AG09309 (cell line): ENCODE results near the gene MTA3.
"Not testable (repeated sequence)": the region's sequence is repeated elsewhere in the genome, so short reads cannot be mapped to it uniquely, and the experiment has no call there.

Source experiments
- DNase-seq: peaks from one replicate; pipeline ENCODE4 v3.0.0-alpha.2; 2010; ENCODE audit warnings: low read depth
- H3K4me3 ChIP-seq: 2 replicates; pipeline ENCODE4 v1.5.1; 2011; ENCODE audit warnings: mild to moderate bottlenecking, low read depth, low read length, moderate library complexity; ENCODE audit not compliant: control insufficient read depth
- CTCF ChIP-seq: IDR thresholded peaks from 2 replicates; pipeline ENCODE4 v1.5.1; 2011; ENCODE audit warnings: mild to moderate bottlenecking, low read depth, low read length, inconsistent platforms; ENCODE audit not compliant: insufficient read depth, control insufficient read depth; ENCODE audit errors: missing control alignments

MTA3 gene

DNA sequence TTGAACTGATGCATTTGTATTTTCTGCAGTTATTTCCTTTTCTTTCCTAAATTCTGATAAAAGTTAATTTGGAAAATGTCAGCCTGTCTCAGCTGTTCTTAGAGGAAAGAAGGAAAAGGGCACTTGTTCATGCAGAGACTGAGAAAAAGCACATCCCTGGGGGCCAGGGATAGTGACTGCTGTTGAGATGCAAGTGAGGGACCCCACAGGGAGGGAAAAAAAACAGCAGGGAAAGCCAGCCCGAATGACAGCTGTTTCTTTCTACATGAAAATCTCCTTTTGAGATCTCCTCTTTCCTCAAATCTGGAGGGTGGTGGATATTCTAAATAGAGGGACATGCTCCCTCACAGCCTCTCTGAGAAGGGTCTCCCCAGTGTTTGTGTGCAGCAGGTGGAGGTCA lies 14.0 kb upstream of the MTA3 start:
- DNase-seq = no peak
- no peak for TF ChIP-seq CTCF
- H3K4me3 ChIP-seq = no peak overlapping the region

DNA sequence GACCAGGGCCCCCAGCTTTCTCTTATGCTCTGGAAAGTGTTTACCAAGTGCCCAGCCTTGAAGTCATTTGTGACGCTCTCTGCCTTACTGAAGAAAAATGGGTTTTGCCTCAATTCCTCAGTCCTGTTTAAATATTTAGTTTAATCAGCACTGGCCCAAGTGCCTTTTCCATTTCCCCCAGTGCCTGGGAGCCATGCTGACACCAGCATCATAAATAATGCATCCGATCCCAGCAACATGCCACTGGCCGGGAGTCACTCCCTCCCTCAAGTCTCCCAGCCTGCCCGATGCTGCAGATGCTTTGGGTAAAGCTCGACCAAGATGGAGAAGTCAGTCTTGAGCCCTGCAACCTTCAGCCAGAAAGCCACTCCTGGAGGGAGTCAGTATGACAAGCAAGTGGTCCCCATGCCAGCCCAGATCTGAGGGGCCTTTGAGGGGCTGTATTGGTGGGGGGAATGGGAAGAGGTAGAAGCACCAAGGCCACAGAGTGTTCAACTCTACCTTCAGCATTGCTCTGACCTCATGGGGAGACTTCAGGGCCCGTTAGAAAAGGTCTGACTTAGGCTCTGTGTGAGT lies 12.0 kb upstream of the MTA3 start:
- no peak for TF ChIP-seq CTCF
- no peak overlapping the region for H3K4me3 ChIP-seq
- no peak for DNase-seq

GRCh38 chr2:42557306-42557705 lies 11.1 kb upstream of the MTA3 start:
- no peak for DNase-seq
- no peak overlapping the region for H3K4me3 ChIP-seq
- TF ChIP-seq CTCF = no peak

DNA sequence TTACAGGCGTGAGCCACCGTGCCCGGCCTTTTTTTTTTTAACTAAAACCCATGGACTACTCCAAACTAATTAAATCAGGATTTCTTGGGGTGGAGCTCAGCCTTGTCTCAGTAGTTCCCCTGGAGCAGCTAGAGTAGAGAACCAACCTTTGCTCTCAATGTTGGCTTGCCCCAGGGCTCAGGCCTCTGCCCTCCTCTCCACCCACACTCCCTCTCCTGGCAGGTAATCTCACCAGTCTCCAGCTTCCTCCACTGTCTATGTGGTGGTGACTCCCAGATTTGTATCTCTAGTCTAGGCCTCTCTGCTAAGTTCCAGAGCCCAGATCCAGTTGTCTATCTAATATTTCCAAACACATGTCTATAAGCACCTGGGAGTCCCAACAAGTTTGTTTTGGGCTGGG lies 9.6 kb upstream of the MTA3 start:
- no peak for DNase-seq
- H3K4me3 ChIP-seq = no peak overlapping the region
- TF ChIP-seq CTCF = no peak

DNA sequence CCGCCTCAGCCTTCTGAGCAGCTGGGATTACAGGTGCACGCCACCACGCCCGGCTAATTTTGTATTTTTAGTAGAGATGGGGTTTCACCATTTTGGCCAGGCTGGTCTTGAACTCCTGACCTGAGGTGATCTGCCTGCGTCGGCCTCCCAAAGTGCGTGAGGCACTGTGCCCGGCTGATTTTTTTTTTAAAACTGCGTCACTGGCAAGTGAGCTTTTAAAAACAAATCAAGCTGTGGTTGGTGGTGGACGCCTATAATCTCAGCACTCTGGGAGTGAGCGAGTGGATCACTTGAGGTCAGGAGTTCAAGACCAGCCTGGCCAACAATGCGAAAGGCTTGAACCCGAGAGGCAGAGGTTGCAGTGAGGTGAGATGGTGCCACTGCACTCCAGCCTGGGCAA lies 8.3 kb upstream of the MTA3 start:
- not testable (repeated sequence) for H3K4me3 ChIP-seq, DNase-seq

DNA sequence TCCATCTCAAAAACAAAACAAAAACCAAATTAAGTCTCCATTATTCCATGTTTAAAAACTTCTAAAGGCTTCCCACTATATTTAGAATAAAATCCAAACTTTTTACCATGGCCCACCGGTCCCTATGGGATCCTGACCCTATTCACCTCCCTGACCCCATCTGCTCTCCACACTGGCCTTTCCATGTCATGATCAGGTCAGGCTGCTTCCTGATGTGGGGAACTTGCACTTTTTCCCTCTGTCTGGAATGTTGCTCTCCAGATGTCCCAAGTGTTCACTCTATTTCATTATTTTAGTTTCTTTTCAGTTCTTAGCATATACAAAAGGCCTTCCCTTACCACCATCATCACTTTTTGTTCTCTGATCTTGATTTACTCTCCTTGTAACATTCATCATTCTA lies 7.5 kb upstream of the MTA3 start:
- DNase-seq = no peak
- TF ChIP-seq CTCF = no peak
- no peak overlapping the region for H3K4me3 ChIP-seq

DNA sequence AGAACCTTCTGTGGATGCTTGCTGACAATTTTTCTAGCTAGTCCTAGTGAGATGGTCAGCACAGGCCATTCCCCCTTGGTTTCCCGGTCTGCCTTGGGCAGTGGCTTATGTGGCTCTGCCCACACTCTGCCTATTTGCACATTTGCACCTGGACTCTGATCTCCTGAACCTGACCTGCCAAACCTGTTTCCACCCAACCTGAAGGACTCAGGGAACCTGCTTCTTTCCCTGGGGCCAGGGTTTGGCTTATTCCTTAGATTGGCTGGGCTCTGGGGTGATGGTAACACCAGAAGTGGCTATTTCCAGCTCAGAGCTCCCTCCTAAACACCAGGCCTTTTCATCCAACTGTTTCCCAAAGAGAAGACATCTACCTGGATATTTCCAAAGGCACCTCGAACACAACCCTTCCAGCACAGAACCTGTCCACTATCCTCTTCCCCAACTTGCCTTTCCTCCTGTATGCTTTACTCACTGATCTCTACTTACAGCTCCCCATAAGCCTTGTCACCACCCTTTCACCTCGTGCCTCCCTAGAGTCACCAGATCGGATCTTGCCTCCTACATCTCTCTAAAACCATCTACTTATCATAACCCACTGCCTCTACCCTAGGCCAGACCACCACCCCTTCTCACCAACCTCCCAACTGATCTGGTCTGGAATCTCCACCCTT lies 5.8 kb upstream of the MTA3 start:
- DNase-seq = no peak
- H3K4me3 ChIP-seq = no peak overlapping the region
- no peak for TF ChIP-seq CTCF
